Uterus (tissue), 2 donors: ENCODE data around the gene LGSN.

Experiments
- POLR2A ChIP-seq, 2 donors: fragments of 450-650 bp; IDR thresholded peaks; one replicate each; pipeline ENCODE4 v1.6.1; 2016; ENCODE audit warnings: antibody characterized with exemption in 2 of 2, mild to moderate bottlenecking in 1 of 2, moderate library complexity in 1 of 2
- TF ChIP-seq, protein P1 (sequence below), 4 experiments: fragments of 200-600 bp in 2 of 4; fragments of 450-650 bp in 2 of 4; sonication (generic) in 2 of 4; IDR thresholded peaks; one replicate each; pipeline ENCODE4 v1.5.1; 2016 to 2019; ENCODE audit warnings: antibody characterized with exemption in 4 of 4, mild to moderate bottlenecking in 2 of 4, moderate library complexity in 1 of 4

DNA sequence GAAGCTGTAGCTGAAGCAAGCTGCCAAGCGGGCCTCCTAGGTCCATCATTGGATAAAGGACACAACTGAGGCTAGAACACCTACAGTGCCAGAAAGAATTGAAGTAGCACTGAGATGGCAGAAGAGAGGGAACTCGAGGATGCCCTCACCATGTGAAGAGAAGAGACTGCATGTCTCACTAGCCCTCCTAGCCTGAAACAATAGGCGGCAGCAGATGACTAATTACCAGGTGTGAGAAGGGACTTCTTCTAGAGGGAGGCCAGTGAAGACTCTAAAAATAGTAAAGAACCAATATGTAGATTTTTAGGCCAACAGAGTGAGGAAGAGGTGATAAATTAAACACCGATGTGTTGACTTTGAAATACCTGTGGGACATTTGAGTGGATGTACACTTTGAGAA lies 50.3 kb downstream of the LGSN start:
- TF ChIP-seq, protein P1, sequence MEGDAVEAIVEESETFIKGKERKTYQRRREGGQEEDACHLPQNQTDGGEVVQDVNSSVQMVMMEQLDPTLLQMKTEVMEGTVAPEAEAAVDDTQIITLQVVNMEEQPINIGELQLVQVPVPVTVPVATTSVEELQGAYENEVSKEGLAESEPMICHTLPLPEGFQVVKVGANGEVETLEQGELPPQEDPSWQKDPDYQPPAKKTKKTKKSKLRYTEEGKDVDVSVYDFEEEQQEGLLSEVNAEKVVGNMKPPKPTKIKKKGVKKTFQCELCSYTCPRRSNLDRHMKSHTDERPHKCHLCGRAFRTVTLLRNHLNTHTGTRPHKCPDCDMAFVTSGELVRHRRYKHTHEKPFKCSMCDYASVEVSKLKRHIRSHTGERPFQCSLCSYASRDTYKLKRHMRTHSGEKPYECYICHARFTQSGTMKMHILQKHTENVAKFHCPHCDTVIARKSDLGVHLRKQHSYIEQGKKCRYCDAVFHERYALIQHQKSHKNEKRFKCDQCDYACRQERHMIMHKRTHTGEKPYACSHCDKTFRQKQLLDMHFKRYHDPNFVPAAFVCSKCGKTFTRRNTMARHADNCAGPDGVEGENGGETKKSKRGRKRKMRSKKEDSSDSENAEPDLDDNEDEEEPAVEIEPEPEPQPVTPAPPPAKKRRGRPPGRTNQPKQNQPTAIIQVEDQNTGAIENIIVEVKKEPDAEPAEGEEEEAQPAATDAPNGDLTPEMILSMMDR (IDR thresholded peaks at IDR 0.05), result no peak
- TF ChIP-seq POLR2A (IDR thresholded peaks at IDR 0.05), result no peak
